Epithelial cell of esophagus (primary cell): ENCODE measurements around the gene LIMS4.
"Not testable (repeated sequence)": the region's sequence is repeated elsewhere in the genome, so short reads cannot be mapped to it uniquely, and the experiment has no call there.

Experiments
- DNase-seq: peaks from one replicate; pipeline ENCODE4 v3.0.0; 2010; ENCODE audit warnings: low read depth
- H3K4me3 ChIP-seq: 2 replicates; pipeline ENCODE4 v1.5.1; 2011; ENCODE audit warnings: mild to moderate bottlenecking, low read length, control low read depth

The LIMS4 gene

DNA sequence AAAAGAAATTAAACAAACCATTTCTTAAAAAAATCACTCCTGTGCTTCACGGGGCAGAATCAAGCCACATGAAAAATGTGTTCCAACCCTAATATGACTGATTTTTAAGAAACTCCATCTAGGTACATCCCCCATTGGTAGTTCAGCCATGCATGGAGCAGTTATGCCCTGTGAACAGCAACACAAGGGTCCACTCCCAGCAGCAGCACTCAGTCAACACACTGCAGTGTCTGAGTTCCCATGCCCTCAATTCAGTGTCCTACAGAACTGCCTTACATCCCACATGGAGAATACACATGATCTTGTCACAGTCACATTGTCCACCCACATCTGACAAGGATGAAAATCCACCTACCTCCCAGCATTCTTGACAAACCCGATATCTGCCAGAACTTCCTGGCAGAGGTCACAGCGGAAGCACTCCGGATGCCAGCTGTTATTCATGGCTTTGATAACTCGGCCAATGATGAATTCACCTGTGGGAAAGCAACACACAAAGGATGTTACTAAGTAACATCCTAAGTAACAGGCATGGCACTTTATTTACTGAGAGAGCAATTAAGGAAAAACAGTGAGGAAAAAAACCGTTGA lies 17.4 kb downstream of the LIMS4 start:
- not testable (repeated sequence) for H3K4me3 ChIP-seq, DNase-seq

- H3K4me3 ChIP-seq, DNase-seq: not testable (repeated sequence)
Observed at GRCh38 chr2:110450951-110451350, 21.7 kb downstream of the LIMS4 start.

- not testable (repeated sequence) for DNase-seq, H3K4me3 ChIP-seq
Observed at GRCh38 chr2:110449127-110449947, 23.3 kb downstream of the LIMS4 start.

- H3K4me3 ChIP-seq, DNase-seq: not testable (repeated sequence)
Observed at GRCh38 chr2:110446644-110447043, 26.0 kb downstream of the LIMS4 start.

GRCh38 chr2:110443305-110444005 lies 29.2 kb downstream of the LIMS4 start:
- not testable (repeated sequence) for H3K4me3 ChIP-seq, DNase-seq

- not testable (repeated sequence) for H3K4me3 ChIP-seq
Observed at GRCh38 chr2:110441905-110442304, 30.7 kb downstream of the LIMS4 start.

GRCh38 chr2:110434565-110434964 lies 38.1 kb downstream of the LIMS4 start:
- not testable (repeated sequence) for DNase-seq, H3K4me3 ChIP-seq

More at GRCh38 chr2:110441905-110442304, 30.7 kb downstream of the LIMS4 start:
- DNase-seq, result not testable (repeated sequence)

DNA sequence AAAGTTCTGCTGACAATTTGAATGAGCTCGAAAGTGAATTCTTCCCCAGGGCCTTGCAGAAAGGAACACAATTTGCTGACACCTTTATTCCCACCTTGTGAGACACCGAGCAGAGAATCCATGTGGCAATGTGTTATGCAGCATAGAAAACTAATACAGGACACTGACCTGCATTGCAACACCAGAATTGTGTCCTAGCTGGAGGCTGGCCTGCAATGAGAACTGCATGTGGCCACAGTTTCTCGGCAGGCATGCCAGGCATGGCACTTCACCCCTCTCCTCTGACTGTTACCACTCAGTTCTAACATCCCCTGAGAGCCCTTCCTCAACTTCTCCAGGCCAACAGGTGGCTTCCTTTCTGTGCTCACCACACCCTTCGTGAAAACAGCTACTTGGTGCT lies 46.9 kb downstream of the LIMS4 start:
- DNase-seq, H3K4me3 ChIP-seq: not testable (repeated sequence)

GRCh38 chr2:110424421-110424820 lies 48.2 kb downstream of the LIMS4 start:
- H3K4me3 ChIP-seq, DNase-seq: not testable (repeated sequence)

GRCh38 chr2:110423574-110423962 lies 49.0 kb downstream of the LIMS4 start:
- not testable (repeated sequence) for DNase-seq, H3K4me3 ChIP-seq

DNA sequence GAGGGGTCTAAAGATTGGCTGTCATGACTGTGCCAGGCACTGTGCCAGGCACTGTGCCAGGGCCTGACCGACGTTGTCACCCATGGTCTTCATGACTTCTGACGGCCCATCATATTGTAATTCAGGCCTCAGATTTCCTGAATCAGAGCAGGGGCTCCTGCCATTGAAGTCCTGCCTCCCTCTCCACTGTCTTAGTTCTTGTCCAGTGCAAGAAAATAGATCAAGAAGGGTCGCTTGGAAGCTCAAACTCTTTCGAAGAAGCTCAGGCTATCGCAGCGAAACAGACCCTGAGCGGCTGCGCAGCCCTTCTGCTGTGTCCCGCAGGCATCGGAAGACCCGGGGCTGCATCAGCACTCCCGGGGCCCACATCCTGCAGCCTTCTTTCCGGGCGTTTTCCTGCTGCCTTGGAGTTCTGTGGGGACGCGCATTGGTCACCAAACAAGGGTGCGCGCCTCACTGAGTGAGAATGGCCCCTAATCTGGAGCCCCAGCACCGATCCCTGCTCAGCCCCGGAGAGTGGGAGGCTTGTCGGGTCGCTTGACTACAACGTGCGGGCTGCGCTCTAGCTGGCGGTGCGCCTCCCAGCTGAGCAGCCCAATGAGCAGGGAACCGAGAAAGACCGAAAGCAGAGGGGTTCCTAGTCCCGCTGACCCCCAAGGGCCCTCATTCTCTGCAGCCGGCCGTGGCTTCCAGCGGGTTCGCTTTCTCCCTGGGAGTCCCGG lies 49.6 kb downstream of the LIMS4 start:
- not testable (repeated sequence) for H3K4me3 ChIP-seq, DNase-seq

GRCh38 chr2:110420641-110421354 lies 51.8 kb downstream of the LIMS4 start:
- not testable (repeated sequence) for DNase-seq

GRCh38 chr2:110407142-110407541 lies 65.5 kb downstream of the LIMS4 start:
- not testable (repeated sequence) for H3K4me3 ChIP-seq, DNase-seq

More at GRCh38 chr2:110420641-110421354, 51.8 kb downstream of the LIMS4 start:
- H3K4me3 ChIP-seq, result not testable (repeated sequence)

DNA sequence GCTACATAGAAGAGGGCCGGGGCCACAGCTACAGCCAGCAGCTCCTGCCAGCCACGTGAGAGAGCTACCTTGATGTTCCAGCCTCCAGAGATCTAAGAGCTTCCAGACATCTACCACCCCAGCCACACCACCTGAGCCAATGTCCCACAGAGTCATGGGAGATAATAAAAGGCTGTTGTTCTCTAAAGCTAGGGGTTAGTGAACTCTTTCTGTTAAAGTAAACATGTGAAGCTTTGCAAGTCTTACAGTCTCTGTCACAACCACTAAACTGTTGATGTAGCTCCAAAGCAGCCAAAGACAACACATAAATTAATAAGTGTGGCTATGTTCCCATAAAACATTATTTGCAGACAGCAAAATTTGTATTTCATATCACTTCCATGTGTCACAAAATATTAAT lies 67.6 kb downstream of the LIMS4 start:
- H3K4me3 ChIP-seq, DNase-seq: not testable (repeated sequence)

DNA sequence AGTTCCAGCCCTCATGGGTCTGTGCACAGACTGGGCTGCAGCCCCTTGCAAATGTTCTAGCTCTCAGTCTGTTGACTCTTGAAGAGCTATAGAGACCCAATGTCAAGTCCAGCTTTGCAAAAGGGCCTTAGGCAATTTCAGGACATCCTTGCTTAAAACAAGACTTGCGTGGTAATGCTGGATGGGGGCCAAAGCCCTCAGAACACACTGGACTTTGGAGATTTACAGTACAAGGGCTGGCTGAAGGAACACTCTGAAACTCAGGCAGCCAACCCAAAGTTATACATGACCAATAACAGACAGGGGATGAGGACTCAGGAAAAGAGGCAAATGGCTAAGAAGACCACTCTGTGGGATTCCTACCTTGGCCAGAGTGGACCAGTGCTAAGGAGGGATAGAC lies 68.4 kb downstream of the LIMS4 start:
- not testable (repeated sequence) for DNase-seq, H3K4me3 ChIP-seq

- not testable (repeated sequence) for H3K4me3 ChIP-seq, DNase-seq
Observed at GRCh38 chr2:110401001-110401618, 71.5 kb downstream of the LIMS4 start.

- not testable (repeated sequence) for DNase-seq, H3K4me3 ChIP-seq
Observed at GRCh38 chr2:110399378-110399777, 73.2 kb downstream of the LIMS4 start.

DNA sequence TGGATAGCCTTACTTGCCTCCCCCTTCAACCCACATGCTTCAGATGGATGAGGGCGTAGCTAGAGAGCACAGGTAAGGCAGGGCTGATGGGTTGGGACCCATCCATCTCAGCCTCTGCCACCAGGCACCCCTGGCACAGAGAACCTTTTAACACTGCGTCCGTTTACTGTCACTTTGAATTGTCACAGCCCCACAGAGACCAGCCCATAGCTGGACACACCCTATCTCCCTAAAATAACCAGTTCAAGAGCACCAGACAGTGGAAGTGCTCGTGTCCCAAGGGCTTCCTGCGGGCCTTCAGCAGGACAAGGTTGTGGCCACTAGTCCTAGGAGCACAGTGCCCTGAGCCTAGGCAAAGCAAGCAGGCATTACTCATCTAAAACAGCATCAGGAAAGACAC lies 76.6 kb downstream of the LIMS4 start:
- DNase-seq, result not testable (repeated sequence)

More for the DNA sequence above, 76.6 kb downstream of the LIMS4 start:
- not testable (repeated sequence) for H3K4me3 ChIP-seq
